Bronchial epithelial cell (primary cell): ENCODE results near the gene PIK3R4. TPM values are rescaled to one million over a fixed set of nuclear protein-coding genes. Genes with fewer than 3 reads are reported as not detected.

Source experiments
- DNase-seq: peaks from one replicate; pipeline ENCODE4 v3.0.0-alpha.2; 2010; ENCODE audit warnings: low read depth
- FAIRE-seq: peaks from 2 replicates; lab custom pipeline; 2011; peaks lifted over from hg19 to GRCh38; lab: Jason Lieb, UNC
- H3K27me3 ChIP-seq: 2 replicates; pipeline ENCODE4 v1.5.1; 2011; ENCODE audit warnings: low read length; ENCODE audit not compliant: control insufficient read depth, insufficient read depth
- H3K36me3 ChIP-seq: 2 replicates; pipeline ENCODE4 v1.5.1; 2011; ENCODE audit warnings: low read length; ENCODE audit not compliant: control insufficient read depth, insufficient read depth
- H3K4me3 ChIP-seq: 2 replicates; pipeline ENCODE4 v1.5.1; 2011; ENCODE audit warnings: mild to moderate bottlenecking, low read depth, low read length, control low read depth
- total RNA-seq: library from RNA; depleted of rRNA; stranded (reverse); fragments of >200 nt; gene quantifications from 2 replicates; pipeline ENCODE4 v1.2.1, GENCODE V29; 2014
- TF ChIP-seq, protein P1 (sequence below): IDR thresholded peaks from 2 replicates; pipeline ENCODE4 v1.5.1; 2011; ENCODE audit warnings: mild to moderate bottlenecking, moderate library complexity, low read length, control low read depth, inconsistent platforms; ENCODE audit not compliant: insufficient read depth, severe bottlenecking

Gene PIK3R4
- total RNA-seq, 1 donor from 2014 or later = 23.7 TPM

DNA sequence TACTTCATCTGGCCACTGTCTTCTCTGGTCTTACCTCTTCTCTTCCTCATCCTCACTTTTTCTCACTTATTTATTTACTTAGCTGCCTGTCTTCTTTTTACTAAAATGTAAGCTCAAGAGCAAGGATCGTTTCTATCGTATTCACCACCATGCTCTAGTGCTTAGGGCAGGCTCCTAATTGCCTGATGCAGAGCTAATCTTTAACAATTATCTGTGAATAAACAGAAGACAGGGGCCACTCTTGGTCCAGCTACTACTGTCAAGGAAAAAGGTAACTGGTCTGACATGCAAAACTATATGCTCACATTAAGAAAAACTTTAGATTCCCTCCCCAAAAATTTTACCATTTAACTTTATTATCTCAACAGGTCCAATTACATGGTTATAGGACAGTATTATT, 17.5 kb downstream of the PIK3R4 start:
- H3K4me3 ChIP-seq = no peak overlapping the region
- DNase-seq (no peak), FAIRE-seq (no peak)
- TF ChIP-seq, protein P1, sequence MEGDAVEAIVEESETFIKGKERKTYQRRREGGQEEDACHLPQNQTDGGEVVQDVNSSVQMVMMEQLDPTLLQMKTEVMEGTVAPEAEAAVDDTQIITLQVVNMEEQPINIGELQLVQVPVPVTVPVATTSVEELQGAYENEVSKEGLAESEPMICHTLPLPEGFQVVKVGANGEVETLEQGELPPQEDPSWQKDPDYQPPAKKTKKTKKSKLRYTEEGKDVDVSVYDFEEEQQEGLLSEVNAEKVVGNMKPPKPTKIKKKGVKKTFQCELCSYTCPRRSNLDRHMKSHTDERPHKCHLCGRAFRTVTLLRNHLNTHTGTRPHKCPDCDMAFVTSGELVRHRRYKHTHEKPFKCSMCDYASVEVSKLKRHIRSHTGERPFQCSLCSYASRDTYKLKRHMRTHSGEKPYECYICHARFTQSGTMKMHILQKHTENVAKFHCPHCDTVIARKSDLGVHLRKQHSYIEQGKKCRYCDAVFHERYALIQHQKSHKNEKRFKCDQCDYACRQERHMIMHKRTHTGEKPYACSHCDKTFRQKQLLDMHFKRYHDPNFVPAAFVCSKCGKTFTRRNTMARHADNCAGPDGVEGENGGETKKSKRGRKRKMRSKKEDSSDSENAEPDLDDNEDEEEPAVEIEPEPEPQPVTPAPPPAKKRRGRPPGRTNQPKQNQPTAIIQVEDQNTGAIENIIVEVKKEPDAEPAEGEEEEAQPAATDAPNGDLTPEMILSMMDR = no peak
- no peaks in the 10 kb centered on the region for H3K27me3 ChIP-seq
- H3K36me3 ChIP-seq = no peaks in the 10 kb centered on the region

GRCh38 chr3:130728037-130728436, 18.6 kb downstream of the PIK3R4 start:
- Histone ChIP-seq H3K36me3 (peaks cover under 1% of the 10 kb centered on the region), H3K4me3 (no peak overlapping the region), H3K27me3 (no peaks in the 10 kb centered on the region)
- TF ChIP-seq, protein P1 = no peak
- DNase-seq = no peak
- FAIRE-seq = no peak

DNA sequence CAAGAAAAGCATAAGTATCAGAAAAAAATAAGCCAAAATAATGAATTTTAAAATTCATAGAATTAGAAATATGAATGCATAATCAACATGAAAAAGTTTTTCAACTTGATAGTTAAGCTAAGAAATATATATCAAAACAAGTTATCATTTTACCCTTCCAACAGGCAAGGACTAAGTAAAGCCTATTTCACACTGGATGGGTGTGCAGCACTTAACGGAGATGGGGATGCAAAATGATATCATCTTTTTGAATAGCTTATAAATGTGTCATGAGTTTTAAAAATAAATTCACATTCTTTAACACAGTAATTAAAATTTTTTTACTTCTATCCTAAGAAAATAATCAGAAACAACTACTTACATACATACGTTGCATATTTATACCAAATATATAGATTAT, 20.9 kb downstream of the PIK3R4 start:
- FAIRE-seq = no peak
- no peak overlapping the region for H3K4me3 ChIP-seq
- H3K27me3 ChIP-seq = no peaks in the 10 kb centered on the region
- H3K36me3 ChIP-seq = peaks cover 1% of the 10 kb centered on the region
- TF ChIP-seq, protein P1 = no peak
- DNase-seq = no peak

DNA sequence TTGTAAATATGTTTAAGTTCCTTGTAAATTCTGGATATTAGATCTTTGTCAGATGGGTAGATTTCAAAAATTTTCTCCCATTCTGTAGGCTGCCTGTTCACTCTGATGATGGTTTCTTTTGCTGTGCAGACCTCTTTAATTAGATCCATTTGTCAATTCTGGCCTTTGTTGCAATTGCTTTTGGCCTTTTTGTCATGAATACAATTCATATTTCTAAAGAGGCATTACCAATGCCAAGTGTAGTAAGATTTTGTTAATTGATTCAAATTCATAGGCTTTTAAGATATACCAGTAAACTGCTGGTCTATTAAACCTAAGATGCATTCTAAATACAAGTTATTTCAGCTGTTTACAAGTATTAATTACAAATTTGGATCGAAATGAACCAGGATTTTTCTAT, 31.0 kb downstream of the PIK3R4 start:
- TF ChIP-seq, protein P1 = no peak
- Histone ChIP-seq H3K4me3 (no peak overlapping the region), H3K36me3 (no peaks in the 10 kb centered on the region), H3K27me3 (no peaks in the 10 kb centered on the region)
- DNase-seq (no peak), FAIRE-seq (no peak)

DNA sequence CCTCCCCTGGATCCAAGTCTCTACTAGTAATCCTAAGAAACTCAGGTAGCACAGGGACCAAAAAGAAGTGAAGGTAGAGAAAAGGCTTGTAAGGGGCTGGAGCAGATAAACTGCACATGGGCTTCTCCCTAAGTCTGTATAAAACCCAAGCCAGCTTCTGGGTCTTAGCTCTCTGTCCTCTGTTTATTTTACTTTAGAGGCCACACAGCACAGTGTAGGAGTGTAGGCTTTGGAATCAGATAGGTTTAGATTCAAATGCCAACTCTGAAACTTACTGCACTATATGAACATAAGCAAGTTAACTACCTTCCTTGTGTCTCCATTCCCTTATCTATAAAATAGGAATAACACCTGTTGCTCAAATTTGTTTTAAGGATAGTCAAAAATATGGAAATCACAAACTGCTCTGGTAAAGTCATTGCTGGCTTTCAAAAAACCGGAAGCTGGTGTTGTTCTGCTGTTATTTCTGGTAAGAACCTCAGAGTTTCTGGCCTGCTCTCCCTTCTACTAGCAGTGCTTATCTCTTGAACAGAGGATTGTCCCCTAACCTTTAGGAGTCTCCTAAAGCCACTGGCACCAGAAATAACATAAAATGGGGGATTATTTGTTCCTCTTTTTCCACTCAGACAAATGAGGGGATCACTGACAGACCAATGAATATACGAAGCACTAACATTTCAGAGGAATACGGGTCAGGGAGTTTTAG, 33.8 kb downstream of the PIK3R4 start:
- no peak for FAIRE-seq
- TF ChIP-seq, protein P1 = no peak
- no peak for DNase-seq
- Histone ChIP-seq H3K27me3 (no peaks in the 10 kb centered on the region), H3K4me3 (no peak overlapping the region), H3K36me3 (no peaks in the 10 kb centered on the region)
